OCI-LY1 (cell line): ENCODE results near the gene S100B.

Experiments
- EZH2 ChIP-seq: fragments of 200-600 bp; sonication (generic), shearing (Covaris generic); IDR thresholded peaks from 2 replicates; pipeline ENCODE4 v1.8.0; 2017; ENCODE audit warnings: borderline replicate concordance, mixed run types, mild to moderate bottlenecking, antibody characterized with exemption, low read length, moderate library complexity, mixed read lengths
- TF ChIP-seq, protein P1 (sequence below): fragments of 200-600 bp; sonication (generic), shearing (Covaris generic); IDR thresholded peaks from 2 replicates; pipeline ENCODE4 v1.5.1; 2017; ENCODE audit warnings: mild to moderate bottlenecking, antibody characterized with exemption, low read length, moderate library complexity, mixed read lengths

DNA sequence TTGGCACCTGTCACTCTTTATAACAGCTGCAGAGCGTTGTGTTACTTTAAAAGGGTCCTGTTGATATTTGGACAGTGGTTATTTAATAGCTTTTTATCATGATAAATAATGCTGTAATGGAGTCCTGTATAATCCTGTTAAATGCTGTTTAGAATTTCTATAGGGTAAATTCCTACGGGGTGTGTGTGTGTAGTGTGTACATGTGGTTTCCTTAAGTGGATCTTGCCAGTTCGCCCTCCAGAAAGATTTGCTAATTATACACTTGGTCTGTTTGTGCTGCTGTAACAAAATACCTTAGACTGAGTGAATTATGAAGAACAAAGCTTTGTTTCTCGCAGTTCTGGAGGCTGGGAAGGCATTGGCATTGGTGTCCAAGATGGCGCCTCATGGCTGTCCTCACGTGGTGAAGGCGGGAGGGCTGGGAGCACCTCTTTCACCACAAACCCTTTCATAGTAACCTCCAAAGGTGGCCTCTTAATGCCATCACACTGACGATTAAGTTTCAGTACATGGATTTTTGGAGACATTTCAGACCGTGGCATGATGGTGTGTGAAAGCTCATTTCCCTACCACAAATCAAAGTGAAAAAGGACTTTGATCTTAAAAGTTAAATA, 41.8 kb upstream of the S100B start:
- TF ChIP-seq, protein P1, sequence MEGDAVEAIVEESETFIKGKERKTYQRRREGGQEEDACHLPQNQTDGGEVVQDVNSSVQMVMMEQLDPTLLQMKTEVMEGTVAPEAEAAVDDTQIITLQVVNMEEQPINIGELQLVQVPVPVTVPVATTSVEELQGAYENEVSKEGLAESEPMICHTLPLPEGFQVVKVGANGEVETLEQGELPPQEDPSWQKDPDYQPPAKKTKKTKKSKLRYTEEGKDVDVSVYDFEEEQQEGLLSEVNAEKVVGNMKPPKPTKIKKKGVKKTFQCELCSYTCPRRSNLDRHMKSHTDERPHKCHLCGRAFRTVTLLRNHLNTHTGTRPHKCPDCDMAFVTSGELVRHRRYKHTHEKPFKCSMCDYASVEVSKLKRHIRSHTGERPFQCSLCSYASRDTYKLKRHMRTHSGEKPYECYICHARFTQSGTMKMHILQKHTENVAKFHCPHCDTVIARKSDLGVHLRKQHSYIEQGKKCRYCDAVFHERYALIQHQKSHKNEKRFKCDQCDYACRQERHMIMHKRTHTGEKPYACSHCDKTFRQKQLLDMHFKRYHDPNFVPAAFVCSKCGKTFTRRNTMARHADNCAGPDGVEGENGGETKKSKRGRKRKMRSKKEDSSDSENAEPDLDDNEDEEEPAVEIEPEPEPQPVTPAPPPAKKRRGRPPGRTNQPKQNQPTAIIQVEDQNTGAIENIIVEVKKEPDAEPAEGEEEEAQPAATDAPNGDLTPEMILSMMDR: no peak
- TF ChIP-seq EZH2: no peak
